Common myeloid progenitor, CD34-positive (primary cell): ENCODE measurements around the gene HOXD1.
A peak's percentile ranks its signal among the peaks of the same experiment; 100 is the strongest.

Experiments
- CTCF ChIA-PET: fragments of 350-600 bp; sonication (Branson Sonifier 250); formaldehyde crosslinking; loops from one replicate; lab custom pipeline; 2021; ENCODE audit warnings: antibody characterized with exemption; lab: Charles Lee
- POLR2A ChIA-PET: fragments of 350-600 bp; sonication (Branson Sonifier 250); formaldehyde crosslinking; loops from one replicate; lab custom pipeline; 2021; ENCODE audit warnings: antibody characterized with exemption; lab: Charles Lee
- DNase-seq, 3 donors: peaks; one replicate each; pipeline versions ENCODE4 v3.0.0 to v3.0.0-alpha.2; 2013
- H3K27ac ChIP-seq, 2 experiments: 1 replicate in 1 of 2; 2 replicates in 1 of 2; pipeline ENCODE4 v1.7.0; 2013; ENCODE audit warnings: inconsistent platforms in 2 of 2, low read length in 2 of 2, mild to moderate bottlenecking in 2 of 2, low read depth in 1 of 2, moderate library complexity in 1 of 2; ENCODE audit not compliant: severe bottlenecking in 2 of 2, insufficient read depth in 1 of 2, poor library complexity in 1 of 2
- H3K27me3 ChIP-seq, 5 experiments: replicated peaks in 2 of 5; 1 replicate in 3 of 5; 2 replicates in 2 of 5; pipeline versions ENCODE4 v1.6.1 to v1.7.0; 2013; ENCODE audit warnings: low read length in 4 of 5, mild to moderate bottlenecking in 2 of 5, moderate library complexity in 2 of 5, inconsistent platforms in 1 of 5; ENCODE audit not compliant: insufficient read depth in 5 of 5, control insufficient read depth in 4 of 5
- H3K36me3 ChIP-seq, 4 experiments: 1 replicate in 2 of 4; 2 replicates in 2 of 4; pipeline versions ENCODE4 v1.6.1 to v1.7.0; 2013; ENCODE audit warnings: low read length in 3 of 4, control low read depth in 1 of 4, mild to moderate bottlenecking in 1 of 4; ENCODE audit not compliant: control insufficient read depth in 4 of 4, insufficient read depth in 4 of 4
- H3K4me1 ChIP-seq, 4 experiments: 1 replicate in 3 of 4; 2 replicates in 1 of 4; pipeline versions ENCODE4 v1.6.1 to v1.7.1; 2013; ENCODE audit warnings: low read length in 3 of 4, mild to moderate bottlenecking in 3 of 4, control low read depth in 1 of 4, inconsistent platforms in 1 of 4, moderate library complexity in 1 of 4; ENCODE audit not compliant: control insufficient read depth in 4 of 4, insufficient read depth in 4 of 4; ENCODE audit errors: control extremely low read depth in 1 of 4
- H3K4me3 ChIP-seq, 7 experiments: 1 replicate in 4 of 7; 2 replicates in 3 of 7; pipeline versions ENCODE4 v1.5.1 to v1.7.0; 2013; ENCODE audit warnings: mild to moderate bottlenecking in 7 of 7, low read length in 6 of 7, moderate library complexity in 6 of 7, inconsistent platforms in 2 of 7, low read depth in 2 of 7, control low read depth in 1 of 7; ENCODE audit not compliant: insufficient read depth in 4 of 7, control insufficient read depth in 1 of 7; ENCODE audit errors: extremely low read depth in 1 of 7
- H3K9me3 ChIP-seq, 5 experiments: 1 replicate in 4 of 5; 2 replicates in 1 of 5; pipeline versions ENCODE4 v1.6.1 to v1.7.1; 2013; ENCODE audit warnings: low read length in 4 of 5, mild to moderate bottlenecking in 2 of 5, inconsistent platforms in 1 of 5, low read depth in 1 of 5, moderate library complexity in 1 of 5; ENCODE audit not compliant: control insufficient read depth in 4 of 5, insufficient read depth in 2 of 5; ENCODE audit errors: control extremely low read depth in 1 of 5
- whole genome bisulfite sequencing: methylation state at CpG from one replicate; pipeline ENCODE4 v1.1.5; 2013; ENCODE audit not compliant: insufficient coverage; 5-methylcytosine and 5-hydroxymethylcytosine counted together

The HOXD1 gene

DNA sequence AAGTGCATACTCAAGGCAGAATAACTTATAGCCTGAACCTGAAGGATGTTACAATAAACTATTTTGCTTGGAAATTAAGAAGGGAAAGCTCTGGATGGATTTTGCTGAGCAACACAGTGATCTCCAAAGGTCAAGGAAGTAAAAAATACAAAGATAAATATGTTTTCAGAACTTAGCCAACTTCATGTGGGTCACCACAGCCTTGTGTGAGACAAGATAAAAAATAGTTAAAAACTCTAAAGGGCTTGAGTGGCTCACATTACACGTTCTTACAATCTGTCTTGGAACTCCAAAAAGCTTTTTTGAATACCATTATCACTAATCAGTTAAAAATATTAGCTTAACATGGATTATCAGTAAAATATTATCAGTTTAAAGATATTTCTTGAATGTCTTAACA, 51.8 kb downstream of the HOXD1 start:
- Histone ChIP-seq H3K27me3 (peaks cover 0 to 2% (median 1%) of the 10 kb centered on the region in 5 experiments), H3K27ac (no peak overlapping the region), H3K4me1 (no peaks in the 10 kb centered on the region), H3K9me3 (no peaks in the 10 kb centered on the region), H3K4me3 (no peak overlapping the region), H3K36me3 (no peaks in the 10 kb centered on the region)
- ChIA-PET POLR2A (interaction anchor here (1.0 kb wide), 1 partner anchor 28 kb away, joined by 4 read pairs; no protein-coding TSS in a partner anchor), CTCF (interaction anchor here (0.7 kb wide), 1 partner anchor 28 kb away, joined by 3 read pairs; no protein-coding TSS in a partner anchor)
- WGBS, result no CpG with 5 or more reads among the region's 1 CpG
- DNase-seq, result peak; percentile 14 to 53 (median 31)
